Endometrium (tissue), 2 donors: Measurements from ENCODE around the gene GANAB.
"Not testable (repeated sequence)": the region's sequence is repeated elsewhere in the genome, so short reads cannot be mapped to it uniquely, and the experiment has no call there.

Source experiments
- FAIRE-seq: peaks from 2 replicates; lab custom pipeline; 2012; peaks lifted over from hg19 to GRCh38; lab: Jason Lieb, UNC
- donor health status: control.
- donor health status: control.

GANAB gene

DNA sequence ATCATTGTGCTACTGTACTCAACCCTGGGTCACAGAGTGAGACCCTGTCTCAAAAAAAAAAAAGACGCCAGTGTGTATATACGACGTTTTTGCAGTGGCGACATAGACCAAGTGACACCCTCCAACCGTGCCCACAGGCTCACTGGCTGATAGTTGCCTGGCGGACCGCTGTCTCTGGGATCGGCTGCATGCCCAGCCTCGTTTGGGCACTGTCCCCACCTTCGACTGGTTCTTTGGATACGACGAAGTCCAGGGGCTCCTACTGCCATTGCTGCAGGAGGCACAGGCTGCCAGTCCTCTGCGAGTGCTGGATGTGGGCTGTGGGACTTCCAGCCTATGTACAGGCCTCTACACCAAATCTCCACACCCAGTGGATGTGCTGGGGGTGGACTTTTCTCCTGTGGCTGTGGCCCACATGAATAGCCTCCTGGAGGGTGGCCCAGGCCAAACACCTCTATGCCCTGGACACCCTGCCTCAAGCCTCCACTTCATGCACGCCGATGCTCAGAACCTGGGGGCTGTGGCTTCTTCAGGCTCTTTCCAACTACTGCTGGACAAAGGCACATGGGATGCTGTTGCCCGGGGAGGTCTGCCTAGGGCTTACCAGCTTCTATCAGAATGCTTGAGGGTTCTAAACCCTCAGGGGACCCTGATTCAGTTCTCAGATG, 20.0 kb upstream of the GANAB start:
- FAIRE-seq, result no peak

DNA sequence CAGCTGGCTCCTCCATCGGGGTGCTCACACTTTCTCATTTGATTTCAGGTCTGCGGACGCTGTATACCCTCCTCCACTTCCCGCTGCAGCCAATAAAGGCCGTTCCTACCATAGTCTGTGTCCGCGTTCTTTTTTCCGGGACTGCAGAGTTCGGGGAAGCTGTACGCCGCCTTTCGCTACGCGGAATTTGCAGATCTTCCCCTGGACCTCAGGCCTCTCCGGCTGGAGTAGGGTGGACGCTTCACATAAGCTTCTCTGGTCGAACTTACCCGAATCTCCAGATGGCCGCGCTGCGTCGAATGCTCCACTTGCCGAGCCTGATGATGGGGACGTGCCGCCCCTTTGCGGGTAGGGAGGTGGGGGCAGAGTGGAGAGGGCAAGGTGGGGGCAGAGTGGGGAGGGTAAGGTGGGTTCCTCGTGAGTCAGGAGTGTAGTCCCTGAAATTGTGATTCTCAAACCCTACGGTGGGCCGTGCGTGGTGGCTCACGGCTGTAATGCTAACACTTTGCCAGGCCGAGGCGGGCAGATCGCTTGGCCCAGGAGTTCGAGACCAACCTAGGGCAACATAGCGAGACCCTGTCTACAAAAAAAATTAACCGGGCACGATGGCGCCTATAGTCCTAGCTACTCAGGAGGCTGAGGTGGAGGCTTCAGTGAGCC, 19.3 kb upstream of the GANAB start:
- FAIRE-seq, result no peak

DNA sequence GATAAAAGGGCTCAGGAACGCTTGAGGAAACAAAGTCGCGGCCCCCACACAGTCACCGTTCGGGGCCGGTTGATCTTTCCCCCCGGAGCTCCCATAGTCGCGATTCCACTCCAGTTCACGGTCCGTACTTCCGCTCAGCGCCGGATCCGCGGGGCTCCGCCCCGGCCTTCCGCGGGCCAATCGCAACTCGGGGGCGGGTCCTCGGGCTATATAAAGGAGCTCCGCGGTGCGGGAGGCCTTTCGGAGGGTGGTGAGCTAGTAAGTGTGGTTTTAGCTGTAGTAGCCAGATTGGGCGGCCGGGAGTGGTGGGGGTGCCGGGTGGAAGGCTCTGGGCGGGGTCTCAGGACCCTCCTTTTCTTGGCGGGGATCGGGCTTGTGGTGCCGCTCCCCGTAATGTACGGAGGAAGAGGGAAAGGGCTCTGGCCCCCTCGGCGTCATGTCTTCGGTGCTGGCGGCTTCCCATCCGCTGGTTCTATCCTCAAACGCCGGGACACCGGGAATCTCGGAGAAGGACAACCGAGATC, 18.7 kb upstream of the GANAB start, which contains the start of the genes C11orf98 and CSKMT:
Gene C11orf98 (minus strand): TSS at position 136 of the 524 bp plus-strand sequence. CDS start 41 bp downstream, at position 95.
Gene CSKMT (plus strand): TSS at position 238 of the 524 bp plus-strand sequence. CDS start 568 bp downstream, outside the sequence.
- FAIRE-seq, result no peak

DNA sequence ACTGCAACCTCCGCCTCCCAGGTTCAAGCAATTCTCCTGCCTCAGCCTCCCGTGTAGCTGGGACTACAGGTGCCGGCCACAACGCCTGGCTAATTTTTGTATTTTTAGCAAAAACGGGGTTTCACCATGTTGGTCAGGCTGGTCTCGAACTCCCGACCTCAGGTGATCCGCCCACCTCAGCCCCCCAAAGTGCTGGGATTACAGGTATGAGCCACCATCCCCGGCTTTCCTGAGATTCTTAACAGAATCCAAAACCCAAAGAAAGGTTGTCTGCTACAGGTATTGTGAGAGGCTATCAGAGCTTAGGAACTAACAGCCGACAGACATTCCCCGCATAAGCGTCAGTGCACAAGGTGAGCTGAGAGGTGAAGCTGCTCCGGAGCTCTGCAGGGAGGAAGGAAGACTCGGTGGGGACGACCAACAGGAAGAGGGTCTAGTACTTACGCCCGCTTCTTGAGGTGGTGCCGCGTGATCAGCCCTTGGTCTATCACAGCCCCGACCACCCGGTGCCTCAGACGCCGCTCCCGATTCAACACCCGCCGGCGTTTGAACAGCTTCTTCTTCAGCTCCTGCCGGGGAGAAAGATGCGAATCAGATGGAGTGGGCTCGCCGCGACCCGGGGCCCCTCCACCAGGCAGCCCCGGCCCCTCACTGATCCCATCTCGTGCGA, 18.1 kb upstream of the GANAB start:
- FAIRE-seq, result no peak

DNA sequence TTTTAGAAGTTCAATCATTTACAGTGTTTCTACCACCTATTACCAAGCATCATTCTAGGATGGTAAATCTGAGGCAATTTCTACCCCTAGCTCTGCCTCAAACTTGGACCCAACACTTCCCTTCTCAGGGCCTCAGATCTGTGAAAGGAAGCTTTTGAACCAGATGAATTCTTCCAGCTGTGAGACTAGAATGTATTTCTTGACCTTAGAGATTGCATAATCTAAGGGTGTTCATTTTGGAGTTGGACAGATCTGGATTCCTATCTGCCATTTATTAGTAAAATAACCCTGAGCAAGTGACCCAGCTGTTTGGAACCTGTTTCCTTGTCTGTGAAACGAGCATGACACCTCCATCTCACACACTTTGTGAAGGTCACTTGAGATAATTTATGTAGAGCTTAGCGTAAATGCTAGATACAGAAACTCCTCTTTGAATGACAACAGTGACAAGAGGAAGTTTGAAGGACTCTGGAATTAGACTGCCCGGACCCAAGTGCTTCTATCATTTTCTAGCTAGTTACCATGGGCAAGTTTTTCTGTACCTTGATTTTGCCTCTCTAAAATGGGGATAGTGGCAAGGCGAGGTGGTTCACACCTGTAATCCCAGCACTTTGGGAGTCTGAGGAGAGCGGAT, 10.5 kb upstream of the GANAB start:
- no peak for FAIRE-seq

DNA sequence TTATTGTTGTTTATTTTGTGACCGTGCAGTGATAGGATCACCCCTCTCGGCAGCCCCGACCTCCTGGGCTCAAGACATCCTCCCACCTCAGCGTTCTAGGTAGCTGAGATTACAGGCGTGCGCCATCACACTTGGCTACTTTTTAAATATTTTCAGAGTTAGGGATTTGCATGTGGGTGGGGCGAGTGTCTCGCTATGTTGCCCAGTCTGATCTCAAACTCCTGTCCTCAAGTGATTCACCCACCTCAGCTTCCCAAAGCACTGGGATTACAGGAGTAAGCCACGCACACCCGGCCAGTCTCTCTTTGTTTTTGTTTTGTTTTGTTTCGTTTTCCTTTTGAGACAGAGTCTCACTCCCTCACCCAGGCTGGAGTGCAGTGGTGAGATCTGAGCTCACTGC, 7.9 kb upstream of the GANAB start:
- no peak for FAIRE-seq

DNA sequence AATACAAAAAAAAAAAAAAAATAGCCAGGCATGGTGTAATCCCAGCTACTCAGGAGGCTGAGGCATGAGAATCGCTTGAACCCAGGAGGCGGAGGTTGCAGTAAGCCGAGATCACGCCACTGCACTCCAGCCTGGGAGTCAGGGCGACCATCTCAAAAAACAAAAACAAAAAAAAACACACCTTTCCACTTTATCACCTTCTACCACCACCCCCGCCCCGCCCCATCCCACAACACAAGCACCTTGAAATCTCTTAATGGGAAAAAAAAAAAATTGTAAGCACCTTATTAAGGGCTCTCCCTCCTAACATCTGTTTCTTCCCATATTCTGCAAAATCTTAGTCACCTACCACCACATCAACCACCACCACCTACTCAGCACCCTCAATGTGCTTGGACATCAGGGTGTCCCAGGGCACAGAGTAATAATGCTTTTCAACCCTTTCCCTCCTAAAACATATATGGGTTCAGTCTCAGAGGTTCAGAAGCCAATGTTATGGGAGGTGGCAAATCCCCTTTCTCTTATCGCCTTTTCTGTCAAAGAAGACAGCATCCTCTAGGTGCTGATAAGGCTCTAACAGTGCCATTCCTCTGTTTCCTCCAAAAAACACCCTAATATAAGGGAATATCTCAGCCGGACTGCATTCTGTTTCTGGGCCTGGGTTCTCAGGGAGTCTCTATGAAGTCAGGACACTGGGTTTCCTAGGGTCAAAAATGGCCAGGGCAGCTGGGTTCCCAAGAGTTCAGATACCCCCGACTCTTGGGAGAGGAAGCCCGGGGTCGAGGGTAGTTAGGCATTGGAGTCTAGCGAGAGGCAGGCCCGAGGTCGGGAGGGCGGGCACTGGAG, 6.0 kb upstream of the GANAB start:
- no peak for FAIRE-seq

DNA sequence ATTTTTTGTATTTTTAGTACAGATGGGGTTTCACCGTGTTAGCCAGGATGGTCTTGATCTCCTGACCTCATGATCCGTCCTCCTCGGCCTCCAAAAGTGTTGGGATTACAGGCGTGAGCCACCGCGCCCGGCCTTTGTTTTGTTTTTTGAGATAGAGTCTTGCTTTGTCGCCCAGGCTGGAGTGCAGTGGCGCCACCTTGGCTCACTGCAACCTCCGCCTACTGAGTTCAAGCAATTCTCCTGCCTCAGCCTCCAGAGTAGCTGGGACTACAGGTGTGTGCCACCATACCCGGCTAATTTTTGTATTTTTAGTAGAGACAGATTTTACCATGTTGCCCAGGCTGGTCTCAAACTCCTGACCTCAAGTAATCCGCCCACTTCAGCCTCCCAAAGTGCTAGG, 3.9 kb upstream of the GANAB start:
- FAIRE-seq, result not testable (repeated sequence)

DNA sequence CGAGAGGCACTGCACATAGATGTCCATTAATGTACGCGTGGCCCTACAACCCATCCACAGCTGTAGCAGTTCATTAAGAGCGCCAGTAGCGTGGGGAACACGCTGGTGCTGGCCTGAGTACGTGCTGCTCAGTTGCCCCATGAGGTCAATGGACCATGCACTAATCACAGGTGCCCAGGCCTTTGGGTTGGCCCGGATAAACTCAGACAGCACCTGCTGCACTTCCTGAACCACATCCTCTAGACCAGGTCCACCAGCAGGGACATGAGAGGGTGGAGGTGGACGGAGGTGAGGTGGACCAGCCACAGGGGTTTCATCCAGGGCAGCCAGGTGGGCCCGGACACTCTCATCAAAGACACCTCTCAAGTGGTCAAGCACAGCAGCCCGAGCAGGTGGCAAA, 3.1 kb upstream of the GANAB start:
- FAIRE-seq, result no peak

DNA sequence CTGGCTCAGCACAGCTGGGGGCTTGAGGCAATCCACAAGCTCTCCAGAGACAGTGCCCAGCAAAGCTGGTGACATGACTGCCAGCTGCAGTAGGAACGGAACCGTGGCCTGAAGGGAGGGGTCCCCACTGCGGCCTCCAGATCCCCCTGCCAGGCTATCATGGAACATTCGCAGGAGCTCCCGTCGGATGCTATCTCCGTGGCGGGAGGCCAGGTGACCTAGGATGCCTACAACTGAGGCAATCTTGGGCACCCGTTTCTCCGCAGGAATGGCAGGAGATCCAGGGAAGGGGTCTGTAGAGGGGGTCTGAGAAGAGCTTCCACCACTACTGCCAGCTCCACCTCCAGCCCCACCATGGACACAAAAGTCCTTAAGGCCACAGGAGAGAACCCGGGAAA, 2.6 kb upstream of the GANAB start:
- FAIRE-seq, result no peak

DNA sequence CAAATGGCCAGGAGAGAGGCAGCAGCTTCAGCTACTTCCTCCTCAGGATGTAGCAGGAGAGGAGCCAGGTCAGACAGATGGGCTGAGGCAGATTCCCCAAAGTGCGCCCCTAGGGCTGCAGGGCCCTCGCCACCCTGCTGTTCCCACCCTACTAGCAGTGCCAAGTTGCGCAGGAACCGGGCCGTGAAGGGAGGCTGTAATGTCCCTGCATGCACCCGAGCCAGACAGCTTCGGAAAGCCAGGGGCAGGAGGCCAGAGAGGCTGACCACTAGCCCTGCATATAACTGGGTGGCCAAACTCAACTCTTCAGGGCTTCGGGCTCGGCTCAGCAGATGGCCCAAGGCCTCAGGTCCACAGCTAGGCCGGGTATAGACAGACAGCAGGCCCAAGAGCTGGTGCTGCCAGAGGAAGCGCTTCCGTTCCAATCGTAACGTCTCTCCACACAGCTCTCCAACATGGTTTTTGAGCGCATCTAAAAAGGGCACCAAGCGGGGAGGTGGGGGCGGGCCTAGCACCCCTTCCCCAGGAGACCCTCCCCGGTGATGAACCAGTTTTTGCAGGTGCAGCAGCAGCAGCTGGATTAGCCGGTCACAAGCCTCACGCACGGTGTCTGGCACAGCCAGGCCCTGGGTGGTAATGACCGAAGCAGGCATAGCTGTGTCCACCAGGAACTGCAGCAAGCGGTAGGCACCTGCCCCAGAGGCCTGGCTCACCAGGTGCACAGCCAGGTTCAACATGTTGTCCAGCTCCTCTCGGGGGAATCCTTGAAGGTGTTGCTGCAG, 2.0 kb upstream of the GANAB start:
- no peak for FAIRE-seq

DNA sequence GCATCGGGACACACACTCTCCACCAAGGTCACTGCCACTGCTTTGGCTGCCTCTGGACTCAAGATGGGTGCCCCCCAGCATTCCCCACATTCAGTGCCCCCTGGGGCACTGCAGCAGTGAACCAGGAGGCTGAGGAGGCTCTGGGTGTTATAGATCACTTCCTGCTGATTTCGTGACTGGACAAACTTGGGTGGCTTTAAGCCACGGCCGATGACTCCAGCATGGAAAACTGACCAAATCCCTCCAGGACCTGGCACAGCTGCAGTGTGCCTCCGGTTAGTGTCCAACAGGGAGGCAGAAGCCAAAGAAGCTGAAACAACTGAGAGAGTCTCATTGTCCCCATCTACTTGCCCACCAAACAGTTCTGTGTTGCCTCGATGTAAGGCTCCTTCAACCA, 1.2 kb upstream of the GANAB start:
- no peak for FAIRE-seq

DNA sequence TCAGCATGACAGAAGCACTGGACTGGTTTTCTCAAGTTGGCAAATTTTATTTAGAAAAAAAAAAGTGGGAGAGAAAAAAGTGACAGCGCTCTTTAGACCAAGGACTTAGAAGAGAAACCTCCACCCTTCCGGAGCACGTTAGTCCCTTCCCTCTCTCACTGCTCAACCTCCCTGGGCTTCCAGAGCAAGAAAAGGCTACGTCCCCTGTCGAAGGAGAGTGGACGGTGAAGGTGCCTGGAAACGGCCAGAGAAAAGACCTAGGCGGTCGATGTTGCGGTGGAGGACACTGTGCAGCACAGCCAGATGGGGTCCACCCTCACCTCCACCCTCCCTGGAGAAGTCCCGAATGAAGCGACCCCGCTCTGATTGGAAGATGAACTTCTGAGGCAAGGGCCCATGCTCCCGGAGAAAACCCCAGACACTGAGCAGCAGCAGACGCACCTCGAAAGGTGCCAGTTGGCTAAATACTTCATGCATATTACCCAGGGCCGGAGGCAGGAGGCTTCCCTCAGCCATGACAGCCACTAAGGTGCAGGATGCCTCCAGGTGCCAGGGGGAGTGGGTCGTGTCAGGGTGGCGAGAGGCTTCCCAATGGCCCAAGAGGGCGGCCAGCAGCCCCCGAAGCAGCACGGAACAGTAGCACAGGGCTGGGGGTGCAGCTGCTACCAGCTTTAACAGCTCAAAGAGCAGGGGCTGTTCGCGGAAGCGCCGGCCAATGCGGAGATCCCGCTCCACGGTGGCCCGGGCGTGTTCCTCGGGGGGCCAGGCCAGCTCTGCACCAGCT, 604 bp upstream of the GANAB start:
- no peak for FAIRE-seq

DNA sequence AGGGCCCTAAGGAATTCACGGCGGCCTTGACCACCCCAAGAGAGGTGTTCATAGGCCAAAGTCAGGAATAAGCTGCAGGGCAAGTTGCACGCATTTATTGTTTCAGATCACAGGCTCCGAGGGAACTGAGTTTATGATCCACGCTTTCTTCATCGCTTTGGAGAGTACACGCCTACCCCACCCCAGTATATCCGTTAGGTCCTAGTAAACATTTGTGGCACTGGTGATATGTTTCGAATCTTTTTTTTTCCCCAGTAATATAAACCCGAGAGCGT, 805 bp downstream of the GANAB start:
- no peak for FAIRE-seq

DNA sequence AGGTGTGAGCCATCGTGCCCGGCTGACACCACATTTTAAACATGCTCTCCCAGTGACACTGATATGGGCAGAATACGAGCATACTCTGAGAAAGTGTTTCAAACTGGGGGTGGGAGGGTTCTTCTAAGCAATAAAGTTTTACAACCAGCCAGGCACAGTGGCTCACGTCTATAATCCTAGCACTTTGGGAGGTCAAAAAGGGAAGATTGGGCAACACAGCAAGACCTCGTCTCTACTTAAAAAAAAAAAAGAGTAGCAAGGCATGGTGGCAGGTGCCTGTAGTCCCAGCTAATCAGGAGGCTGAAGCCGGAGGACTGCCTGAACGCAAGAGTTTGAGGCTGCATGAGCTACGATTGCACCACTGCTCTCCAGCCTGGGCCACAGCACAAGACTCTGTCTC, 2.2 kb downstream of the GANAB start:
- FAIRE-seq, result no peak

DNA sequence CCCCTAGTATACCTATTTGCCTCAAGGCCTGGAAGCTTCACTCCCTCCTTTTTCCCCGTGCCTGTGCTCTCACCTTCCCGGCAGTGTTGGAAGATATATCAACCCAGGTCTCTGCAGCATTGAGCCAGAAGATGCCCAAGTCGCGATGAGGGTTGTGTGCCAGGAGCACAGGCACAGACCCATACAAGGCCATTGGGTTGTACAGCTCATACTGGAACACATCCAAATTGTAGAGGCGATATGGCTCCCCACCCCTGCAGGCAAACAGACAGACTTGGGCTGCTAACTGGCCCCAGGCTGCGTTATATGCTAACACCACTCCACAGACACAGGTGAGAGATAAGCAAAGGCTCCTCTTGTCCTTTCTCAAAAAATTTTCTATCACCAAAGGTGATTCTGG, 13.9 kb downstream of the GANAB start:
- no peak for FAIRE-seq

DNA sequence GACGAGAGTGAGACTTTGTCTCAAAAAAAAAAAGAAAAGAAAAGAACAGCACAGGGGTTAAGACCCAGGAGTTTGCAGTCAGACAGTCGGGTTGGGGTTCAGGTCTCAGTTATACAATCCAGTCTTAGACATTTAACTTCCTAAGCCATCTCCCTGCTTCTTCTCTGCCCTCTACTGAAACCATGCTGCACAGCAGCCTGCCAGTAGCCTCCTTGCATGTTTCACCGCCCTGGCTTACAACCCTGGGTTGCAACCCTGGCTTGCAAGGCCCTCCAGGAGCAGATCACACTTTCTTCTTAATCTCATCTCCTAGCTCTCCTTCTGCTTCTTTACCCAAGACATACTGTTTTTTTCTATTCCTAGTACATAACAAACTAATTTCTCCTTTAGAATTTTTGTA, 18.7 kb downstream of the GANAB start:
- no peak for FAIRE-seq

DNA sequence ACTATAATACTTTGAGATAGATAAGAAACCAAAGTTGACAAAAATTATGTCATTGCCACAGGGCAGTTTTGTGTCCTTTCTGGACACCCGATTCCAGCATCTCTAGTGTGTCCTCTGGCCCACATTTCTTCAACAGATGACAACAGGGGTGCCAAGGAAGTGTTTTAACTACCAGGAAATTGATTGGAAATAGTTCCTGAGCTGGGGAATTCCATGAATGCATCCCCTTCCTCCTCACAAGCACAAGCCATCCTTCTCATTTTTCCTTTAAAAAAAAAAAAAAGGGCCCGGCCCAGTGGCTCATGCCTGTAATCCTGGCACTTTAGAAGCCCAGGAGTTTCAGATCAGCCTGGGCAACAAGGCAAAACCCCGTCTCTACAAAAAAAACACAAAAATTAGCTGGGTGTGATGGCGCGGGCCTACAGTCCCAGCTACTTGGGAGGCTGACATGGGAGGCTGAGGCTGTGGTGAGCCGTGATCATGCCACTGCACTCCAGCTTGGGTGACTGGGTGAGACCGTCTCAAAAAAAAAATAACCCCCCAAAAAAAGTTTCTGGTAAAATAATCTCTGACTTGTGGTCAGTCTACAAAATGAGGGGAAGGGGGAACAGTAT, 23.8 kb downstream of the GANAB start:
- no peak for FAIRE-seq

DNA sequence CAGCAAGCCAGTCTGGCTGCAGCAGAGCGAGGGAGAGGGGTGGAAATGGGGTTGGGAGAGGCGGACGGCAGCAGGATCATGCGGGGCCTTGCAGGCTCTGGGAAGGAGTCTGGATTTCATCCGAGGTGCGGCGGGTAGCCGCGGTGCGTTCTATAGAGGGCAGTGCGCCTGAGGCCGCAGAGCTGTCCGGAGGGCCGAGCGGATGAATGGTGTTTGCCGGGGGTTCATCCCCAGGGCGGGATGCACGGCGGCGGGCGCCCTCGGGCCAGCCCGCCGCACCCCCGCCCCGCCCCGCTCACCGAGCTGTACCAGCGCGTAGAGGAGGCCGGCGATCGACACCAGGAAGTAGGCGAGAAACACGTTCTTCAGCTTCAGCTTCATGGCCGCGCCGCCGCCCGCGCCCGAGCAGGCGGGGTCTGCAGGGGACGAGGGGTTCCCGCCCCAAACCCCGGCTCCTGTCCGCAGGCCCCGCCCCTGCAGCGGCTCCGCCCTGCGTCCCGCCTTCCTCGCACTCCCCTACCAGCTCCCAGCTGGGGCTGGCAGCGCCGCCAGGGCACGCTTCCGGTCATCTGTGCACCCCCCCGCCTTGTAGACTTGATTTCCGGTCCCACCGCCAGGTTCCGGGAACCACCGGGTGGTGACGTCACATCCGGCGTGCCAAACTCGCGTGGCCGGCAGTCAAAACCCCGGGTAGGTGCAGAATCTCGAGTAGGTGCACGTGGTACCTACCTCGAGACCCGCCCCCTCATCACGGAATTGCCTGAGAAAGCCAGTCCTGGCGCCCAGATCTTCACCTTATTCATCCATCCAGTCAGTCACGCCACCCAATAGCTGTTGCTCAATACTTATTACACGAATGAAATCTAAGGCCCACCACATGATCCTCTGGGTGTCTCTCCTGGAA, 24.6 kb downstream of the GANAB start, which contains the start of gene B3GAT3:
Gene B3GAT3 (minus strand): TSS at position 420 of the 904 bp plus-strand sequence. CDS start 39 bp downstream, at position 381.
- FAIRE-seq, result no peak
